ENCODE data around the gene SMIM15.

Gene SMIM15

DNA sequence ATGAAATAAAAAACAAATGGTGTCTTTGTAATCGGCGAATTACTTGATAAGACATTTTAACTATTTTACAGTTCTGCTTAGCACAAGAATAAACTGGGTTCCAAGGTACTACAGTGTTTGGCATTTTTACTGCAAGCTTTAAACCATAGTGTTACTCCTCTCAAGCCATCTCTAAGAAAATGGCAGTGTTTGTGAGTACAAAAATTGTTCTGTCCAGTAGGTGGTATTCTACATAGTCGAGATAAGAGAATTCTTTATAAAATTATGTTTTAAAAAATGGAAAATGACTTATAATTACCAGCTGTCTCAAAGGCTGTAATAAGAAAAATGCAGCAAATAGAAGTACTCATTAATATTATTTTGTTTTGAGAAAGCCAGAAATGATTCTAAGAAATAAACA lies 3.2 kb downstream of the SMIM15 start:
- DNase-seq = no peak

DNA sequence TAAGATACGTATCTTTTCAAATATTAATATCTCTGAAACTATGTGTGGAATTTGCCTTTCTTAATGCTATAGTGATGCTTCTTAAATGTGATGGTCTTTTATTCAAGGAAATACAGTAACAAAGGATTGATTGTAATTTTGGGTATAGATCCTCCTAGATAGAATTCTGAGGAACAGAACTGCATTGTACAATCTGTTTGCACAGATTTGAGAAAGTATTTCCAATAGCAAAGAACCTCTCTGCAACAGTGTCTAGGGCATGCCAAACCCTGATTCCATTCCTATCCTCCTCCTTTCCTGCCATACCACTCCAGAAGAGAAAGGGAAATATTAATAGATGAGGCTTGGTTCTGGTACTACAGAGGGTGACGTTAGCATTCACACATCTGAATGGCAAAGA lies 10.4 kb downstream of the SMIM15 start:
- DNase-seq = no peak

DNA sequence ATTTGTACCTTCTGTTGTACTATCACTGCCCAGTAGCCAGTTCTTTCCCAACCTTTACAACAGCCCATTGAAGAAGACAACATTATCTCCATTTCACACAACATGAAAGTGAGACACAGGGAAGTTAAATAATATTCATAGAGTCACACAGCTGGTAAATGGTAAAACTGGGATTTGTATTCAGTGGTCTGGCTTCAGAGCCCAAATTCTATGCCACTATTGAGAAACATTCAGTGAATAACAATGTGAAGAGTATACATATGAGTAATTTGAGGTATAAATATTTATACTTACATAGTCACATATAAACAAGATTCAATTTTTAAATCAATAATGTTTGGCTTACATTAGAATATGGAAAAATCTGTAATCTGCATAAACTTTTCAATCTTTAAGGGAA lies 13.8 kb downstream of the SMIM15 start:
- DNase-seq = no peak

DNA sequence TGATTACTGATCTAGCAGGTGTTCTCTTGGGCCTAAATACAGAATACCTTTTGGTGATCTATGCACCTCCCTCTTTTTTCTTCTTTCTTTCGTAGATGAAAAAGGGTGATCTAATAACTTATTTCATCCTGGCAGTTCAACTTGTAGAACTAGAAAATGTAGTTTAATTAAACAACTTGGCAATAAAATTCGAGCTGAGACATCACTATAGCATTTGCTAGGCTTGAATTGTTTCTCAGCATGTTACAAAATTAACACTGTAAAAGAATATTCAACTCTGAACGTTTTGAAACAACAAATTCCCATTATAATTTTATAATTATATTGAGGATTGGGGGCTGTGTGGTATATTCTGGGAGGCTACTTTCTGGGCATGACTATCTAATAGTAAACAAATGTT lies 19.5 kb downstream of the SMIM15 start:
- DNase-seq = no peak

DNA sequence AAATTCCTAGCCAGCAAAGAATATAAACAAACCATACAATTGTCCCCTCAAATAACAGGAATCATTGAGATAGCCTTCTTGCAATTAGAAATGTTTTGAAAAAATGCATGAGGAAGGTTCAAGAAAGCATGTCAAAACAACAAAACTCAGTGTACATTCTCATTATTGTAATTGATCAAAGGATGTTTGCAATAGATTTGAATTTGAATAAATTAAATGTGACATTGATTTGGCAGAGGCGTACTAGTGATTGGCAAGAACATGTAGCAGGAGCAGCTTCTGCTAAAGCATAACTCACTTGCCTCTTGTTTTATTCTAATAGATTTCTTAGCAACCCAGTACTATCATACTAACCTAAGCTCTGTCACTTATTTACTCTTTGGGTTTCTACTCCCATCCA lies 19.9 kb downstream of the SMIM15 start:
- DNase-seq = no peak

DNA sequence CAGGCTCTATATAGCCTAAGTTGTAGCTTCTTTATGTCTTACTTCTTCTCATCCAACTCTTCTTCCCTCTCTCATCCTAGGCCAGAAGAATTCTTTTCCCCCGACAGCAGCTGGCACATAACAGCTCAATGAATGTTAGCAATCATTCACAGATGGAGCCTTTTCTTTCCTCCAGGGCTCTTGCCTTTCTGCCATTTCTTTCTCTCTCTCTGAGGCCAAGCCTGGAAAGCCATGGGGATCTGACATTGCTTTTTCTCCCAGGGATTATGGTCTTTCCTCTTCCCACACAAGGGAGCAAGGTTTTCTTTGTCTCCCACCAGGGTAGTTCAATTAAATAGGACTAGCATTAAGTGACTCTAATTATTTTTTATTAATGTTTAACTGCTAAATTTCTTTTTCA lies 20.5 kb downstream of the SMIM15 start:
- DNase-seq = no peak

DNA sequence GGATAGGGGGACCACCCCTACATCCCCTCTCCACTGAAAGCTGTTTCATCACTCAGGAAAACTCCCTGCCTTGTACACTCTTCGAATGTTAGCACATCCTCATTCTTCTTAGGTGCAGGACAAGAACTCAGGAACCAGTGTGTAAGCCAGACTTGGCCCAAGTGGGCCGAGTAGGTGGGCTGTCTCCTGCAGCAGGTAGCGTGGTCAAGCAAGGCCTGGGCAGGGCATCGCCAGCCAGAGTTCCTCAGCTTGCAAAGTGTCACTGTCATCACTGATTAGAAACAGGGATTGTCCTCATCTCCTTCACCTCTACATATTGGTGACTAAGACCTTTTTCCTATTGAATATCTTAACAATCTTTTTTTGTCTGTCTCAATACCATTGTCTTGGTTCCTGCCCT lies 22.3 kb downstream of the SMIM15 start:
- DNase-seq = no peak

DNA sequence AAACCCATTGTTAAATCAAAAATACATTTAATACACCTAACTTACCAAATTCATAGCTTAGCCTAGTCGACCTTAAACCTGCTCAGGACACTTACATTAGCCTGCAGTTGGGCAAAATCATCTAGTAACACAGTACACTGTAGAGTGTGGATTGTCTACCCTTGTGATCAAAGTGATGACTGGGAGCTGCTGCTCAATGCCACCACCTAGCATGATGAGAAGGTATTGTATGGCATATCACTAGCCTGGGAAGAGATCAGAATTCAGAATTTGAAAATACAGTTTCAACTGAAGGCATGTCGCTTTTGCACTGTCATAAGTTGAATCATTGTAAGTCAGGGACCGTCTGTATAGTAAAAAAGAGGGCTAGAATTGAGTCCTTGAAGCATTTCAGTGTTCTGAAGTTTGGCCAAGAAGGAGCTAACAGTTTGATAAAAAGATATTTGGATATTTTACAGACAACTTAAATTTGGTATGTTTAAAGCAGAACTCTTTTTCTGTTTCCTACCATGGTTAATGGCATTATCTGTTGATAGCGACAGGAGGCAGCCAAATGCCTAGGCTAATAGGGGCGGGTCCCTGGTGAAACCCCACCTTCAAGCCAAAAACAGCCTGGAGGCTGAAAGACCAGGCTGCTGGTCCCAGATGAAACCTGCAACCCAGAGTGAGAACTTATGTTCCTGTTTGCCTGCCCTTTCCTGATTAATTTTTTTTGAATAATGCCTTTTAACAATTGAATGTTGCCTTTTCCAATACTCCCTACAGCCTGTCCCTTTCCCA lies 23.0 kb downstream of the SMIM15 start:
- no peak for DNase-seq

DNA sequence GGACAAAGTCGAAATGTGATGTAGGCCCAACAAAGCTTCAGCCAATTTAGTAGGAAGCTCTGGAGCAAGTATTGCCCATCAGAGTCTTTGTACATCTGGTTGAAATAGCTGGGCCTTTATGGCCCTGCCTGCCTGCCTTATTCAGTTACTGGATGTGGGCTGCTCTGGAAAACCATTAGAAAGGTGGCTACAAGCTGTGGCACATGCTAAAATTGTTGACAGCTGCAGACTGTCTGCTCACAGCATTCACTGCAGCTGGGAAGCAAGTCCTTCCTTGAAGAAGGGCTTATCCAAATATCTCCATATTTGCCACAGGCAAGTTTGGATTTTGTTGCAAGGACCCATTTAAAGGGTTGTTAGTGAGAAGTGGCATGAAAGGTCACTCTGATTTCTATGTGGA lies 24.4 kb downstream of the SMIM15 start:
- no peak for DNase-seq

DNA sequence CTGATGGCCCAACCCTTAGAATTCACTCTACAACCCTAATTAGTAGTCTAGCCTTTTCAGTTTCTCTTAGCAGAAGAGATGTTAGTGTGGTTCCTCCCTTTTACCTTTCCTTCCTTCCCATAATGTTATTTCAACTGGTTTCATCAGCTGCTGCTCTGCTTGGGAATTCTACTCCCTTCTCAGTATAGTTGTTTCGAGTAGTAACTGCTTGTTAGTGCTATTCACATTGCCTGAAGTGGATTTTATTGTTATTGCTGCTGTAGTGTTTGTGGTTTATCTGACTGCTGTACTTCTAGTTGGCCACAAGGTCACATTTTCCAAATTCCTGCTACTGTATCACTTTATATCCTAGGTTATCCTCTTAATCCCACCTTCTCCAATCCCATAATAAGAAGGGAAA lies 29.7 kb downstream of the SMIM15 start:
- DNase-seq = peak in 1 of 2 experiments; percentile 1

DNA sequence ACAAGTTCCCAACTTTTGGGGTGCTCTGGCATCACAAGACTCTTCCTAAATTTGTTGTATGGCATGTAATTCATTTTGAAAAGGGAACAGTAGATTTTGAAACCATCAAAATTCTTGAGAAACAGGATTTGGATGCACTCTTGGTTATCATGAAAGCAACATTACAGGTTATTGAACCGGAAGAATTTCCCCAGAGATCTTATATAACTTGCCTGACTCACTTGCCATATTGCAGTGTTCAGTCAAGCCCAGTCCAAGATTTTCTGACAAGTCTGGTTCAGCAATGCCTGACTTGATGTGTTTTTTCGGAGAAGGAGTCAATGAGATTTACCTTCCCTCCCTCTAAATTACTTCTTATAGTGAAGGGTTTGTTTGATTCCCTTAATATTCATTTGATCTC lies 32.0 kb downstream of the SMIM15 start:
- DNase-seq = no peak

DNA sequence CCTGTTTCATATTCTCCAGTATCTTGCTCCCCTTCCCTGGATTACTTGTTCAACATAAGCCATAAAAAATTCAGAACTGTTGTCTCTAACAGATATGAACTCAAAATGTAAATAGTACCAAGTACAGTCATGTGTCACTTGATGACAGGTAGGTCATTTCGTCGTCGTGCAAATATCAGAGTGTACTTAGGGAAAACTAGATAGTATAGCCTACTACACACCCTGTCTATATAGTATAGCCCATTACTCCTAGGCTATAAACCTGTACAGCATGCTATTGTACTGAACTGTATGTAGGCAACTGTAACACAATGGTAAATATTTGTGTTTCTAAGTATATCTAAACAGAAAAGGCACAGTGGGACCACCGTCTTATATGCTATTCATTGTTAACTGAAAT lies 39.1 kb downstream of the SMIM15 start:
- DNase-seq = peak; percentile 1 to 52

DNA sequence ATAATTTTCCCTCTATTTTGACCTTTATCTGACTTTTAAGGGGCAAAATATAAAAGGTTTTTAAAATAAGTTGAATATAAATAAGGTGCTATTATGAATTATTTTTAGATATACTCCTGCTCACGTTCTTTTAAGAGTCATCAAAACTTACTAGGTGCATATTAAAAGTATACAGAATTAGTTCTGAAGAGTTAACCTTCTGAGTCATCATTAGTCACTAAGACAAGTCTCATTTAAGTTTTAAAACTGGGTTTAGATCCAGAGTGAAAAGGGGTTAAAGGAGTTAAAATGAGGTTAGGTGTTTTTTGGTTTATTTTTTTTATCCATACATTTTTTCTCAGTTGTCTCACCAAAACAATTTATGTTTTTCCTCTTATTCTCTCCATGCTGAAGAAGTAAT lies 41.7 kb downstream of the SMIM15 start:
- DNase-seq = no peak

DNA sequence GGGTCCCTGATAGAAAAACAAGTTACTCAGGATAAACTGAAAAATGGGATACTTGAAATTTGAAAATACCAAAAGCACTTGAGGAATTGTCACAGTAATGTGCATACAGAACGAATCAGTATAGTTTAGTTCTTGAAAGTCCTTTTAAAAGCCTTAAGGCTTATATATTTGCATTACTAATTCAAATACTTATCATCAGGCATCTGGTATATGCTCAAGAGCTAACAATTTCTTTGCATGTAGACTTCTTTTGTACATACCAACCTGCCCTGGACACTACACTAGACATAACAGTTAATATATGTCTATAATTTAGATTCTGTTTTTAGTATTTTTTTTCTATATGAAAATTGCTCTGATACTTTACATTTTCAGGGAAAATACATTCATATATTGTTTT lies 43.2 kb downstream of the SMIM15 start:
- no peak for DNase-seq

DNA sequence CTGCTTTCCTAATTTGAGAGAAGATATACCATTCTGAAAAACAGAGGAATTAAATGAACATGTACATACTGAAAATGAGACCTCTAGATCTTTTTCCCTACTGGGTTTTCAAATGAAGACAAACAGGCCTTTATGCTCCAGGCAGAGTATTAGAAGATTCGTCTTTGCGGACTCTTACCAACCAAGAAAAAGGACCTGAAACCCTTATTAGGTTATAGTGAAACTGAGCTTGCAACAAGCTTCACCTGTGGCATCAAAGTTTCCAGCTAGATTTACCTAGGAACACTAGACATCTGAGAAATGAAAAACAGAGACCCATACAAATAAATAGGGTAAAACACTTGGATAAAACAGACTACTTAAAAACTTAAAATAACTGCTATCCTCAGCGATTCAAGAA lies 46.3 kb downstream of the SMIM15 start:
- no peak for DNase-seq

DNA sequence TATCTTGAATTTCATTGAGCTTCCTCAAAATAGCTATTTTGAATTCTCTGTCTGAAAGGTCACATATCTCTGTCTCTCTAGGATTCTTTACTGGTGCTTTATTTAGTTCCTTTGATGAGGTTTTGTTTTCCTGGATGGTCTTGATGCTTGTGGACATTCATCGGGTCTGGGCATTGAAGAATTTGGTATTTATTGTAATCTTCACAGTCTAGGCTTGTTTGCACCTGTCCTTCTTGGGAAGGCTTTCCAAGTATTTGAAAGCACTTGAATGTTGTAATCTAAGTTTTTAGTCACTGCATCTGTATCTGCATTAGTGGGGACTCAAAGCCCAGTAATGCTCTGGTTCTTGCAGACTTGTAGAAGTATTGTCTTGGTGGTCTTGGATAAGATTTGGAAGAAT lies 47.8 kb downstream of the SMIM15 start:
- DNase-seq = no peak
